DND-41 (cell line): ENCODE results near the gene TOMM40.

ENCODE experiments used
- EZH2 ChIP-seq: IDR thresholded peaks from 3 replicates; pipeline ENCODE4 v1.6.1; 2012; ENCODE audit warnings: borderline replicate concordance, low read depth, mild to moderate bottlenecking, moderate library complexity, low read length, inconsistent platforms; ENCODE audit not compliant: severe bottlenecking
- TF ChIP-seq, protein P1 (sequence below): IDR thresholded peaks from 2 replicates; pipeline ENCODE4 v1.5.1; 2012; ENCODE audit warnings: borderline replicate concordance, low read length, moderate library complexity, mild to moderate bottlenecking; ENCODE audit not compliant: poor library complexity, severe bottlenecking; ENCODE audit errors: extremely low read depth

- TF ChIP-seq, protein P1, sequence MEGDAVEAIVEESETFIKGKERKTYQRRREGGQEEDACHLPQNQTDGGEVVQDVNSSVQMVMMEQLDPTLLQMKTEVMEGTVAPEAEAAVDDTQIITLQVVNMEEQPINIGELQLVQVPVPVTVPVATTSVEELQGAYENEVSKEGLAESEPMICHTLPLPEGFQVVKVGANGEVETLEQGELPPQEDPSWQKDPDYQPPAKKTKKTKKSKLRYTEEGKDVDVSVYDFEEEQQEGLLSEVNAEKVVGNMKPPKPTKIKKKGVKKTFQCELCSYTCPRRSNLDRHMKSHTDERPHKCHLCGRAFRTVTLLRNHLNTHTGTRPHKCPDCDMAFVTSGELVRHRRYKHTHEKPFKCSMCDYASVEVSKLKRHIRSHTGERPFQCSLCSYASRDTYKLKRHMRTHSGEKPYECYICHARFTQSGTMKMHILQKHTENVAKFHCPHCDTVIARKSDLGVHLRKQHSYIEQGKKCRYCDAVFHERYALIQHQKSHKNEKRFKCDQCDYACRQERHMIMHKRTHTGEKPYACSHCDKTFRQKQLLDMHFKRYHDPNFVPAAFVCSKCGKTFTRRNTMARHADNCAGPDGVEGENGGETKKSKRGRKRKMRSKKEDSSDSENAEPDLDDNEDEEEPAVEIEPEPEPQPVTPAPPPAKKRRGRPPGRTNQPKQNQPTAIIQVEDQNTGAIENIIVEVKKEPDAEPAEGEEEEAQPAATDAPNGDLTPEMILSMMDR: no peak
- no peak for TF ChIP-seq EZH2
These were observed 563 bp upstream of the TOMM40 start for GRCh38 chr19:44890366-44891015.
